AG09309 (cell line): Measurements from ENCODE around the gene DENND2D.
A peak's percentile ranks its signal among the peaks of the same experiment; 100 is the strongest.

Experiments used
- DNase-seq: peaks from one replicate; pipeline ENCODE4 v3.0.0-alpha.2; 2010; ENCODE audit warnings: low read depth
- H3K4me3 ChIP-seq: 2 replicates; pipeline ENCODE4 v1.5.1; 2011; ENCODE audit warnings: mild to moderate bottlenecking, low read depth, low read length, moderate library complexity; ENCODE audit not compliant: control insufficient read depth
- TF ChIP-seq, protein P1 (sequence below): IDR thresholded peaks from 2 replicates; pipeline ENCODE4 v1.5.1; 2011; ENCODE audit warnings: mild to moderate bottlenecking, low read depth, low read length, inconsistent platforms; ENCODE audit not compliant: insufficient read depth, control insufficient read depth; ENCODE audit errors: missing control alignments

Gene DENND2D

DNA sequence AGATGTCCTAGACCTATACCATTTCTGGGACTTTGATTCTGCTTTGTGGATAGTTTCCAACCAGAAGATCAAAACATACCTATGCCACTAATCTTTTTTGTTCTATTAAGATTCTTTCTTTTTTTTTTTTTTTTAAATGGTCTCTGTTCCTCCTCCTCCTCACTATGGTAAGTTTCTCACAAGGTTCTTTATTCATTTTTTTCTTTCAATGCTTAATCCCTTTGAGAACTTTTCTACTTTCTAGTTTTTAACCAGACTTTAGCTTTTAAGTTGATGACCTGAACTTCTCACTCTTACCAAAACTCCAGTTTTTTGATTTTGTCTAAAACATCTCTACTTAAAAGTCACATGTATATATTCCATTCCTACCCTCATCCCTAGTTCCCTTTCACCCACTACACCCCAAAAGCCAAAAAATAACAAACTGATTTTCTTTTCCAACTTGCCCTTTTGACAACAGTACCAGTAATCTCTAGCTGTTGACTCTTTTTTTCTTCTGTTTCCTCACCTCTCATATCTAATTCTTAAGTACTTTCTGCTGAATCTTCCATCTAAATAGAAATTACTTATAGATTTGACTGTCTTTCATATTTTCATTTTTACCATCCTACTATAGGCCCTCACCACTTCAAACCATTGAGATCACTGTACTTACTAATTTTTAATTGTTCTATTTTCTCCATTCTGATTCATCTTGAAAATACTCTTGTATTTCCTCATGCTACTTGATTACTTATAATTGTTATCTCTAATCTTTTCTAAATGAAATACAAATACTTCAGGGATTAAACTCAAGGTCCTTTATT lies 54.3 kb downstream of the DENND2D start:
- TF ChIP-seq, protein P1, sequence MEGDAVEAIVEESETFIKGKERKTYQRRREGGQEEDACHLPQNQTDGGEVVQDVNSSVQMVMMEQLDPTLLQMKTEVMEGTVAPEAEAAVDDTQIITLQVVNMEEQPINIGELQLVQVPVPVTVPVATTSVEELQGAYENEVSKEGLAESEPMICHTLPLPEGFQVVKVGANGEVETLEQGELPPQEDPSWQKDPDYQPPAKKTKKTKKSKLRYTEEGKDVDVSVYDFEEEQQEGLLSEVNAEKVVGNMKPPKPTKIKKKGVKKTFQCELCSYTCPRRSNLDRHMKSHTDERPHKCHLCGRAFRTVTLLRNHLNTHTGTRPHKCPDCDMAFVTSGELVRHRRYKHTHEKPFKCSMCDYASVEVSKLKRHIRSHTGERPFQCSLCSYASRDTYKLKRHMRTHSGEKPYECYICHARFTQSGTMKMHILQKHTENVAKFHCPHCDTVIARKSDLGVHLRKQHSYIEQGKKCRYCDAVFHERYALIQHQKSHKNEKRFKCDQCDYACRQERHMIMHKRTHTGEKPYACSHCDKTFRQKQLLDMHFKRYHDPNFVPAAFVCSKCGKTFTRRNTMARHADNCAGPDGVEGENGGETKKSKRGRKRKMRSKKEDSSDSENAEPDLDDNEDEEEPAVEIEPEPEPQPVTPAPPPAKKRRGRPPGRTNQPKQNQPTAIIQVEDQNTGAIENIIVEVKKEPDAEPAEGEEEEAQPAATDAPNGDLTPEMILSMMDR = no peak
- no peak for DNase-seq
- H3K4me3 ChIP-seq = no peak overlapping the region

DNA sequence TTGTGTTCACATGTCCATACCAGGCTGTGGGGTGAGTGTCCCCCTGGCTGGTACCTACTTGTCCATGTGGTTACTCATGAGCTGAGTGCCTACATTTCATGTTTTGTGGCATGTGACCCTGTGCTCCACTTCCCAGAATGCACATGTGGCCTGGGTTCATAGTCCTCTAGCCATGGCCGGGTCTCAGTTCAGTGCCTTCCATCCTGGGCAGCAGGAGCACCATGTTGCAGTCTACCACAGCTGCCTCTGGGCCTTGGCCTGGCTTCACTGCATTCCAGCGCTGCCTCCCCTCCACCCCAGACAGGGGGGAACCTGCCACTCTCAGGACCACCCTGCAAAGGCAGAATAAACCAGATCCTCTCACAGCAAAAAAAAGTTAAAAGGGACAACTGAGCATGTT lies 54.9 kb downstream of the DENND2D start:
- TF ChIP-seq, protein P1 = no peak
- no peak for DNase-seq
- H3K4me3 ChIP-seq = no peak overlapping the region

DNA sequence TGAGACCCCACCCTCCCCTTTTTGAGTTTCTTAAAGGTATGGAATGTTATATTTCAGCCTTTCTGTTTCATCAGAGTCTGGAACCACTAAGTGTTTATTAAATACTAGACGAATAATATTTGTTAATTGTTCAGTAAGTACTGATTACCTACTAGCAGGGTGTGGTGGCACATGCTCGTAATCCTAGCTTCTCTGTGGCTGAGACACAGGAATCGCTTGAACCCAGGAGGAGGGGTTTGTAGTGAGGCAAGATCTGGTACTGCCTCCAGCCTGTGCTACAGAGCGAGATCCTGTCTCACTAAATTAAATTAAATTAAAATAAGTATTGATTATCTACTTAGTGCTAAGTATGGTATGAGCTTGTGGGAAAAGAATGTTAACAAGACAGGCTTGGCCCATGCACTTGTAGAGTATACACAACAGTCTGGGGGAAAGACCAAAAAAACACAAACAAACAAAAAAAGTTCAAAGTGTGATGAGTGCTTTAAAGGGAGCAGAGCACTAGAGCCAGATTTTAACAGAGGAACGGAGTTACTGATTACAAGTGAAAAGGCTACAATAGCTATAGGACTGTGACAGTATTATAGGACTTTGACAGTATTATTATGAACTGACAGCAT lies 58.0 kb downstream of the DENND2D start:
- H3K4me3 ChIP-seq = no peak overlapping the region

DNA sequence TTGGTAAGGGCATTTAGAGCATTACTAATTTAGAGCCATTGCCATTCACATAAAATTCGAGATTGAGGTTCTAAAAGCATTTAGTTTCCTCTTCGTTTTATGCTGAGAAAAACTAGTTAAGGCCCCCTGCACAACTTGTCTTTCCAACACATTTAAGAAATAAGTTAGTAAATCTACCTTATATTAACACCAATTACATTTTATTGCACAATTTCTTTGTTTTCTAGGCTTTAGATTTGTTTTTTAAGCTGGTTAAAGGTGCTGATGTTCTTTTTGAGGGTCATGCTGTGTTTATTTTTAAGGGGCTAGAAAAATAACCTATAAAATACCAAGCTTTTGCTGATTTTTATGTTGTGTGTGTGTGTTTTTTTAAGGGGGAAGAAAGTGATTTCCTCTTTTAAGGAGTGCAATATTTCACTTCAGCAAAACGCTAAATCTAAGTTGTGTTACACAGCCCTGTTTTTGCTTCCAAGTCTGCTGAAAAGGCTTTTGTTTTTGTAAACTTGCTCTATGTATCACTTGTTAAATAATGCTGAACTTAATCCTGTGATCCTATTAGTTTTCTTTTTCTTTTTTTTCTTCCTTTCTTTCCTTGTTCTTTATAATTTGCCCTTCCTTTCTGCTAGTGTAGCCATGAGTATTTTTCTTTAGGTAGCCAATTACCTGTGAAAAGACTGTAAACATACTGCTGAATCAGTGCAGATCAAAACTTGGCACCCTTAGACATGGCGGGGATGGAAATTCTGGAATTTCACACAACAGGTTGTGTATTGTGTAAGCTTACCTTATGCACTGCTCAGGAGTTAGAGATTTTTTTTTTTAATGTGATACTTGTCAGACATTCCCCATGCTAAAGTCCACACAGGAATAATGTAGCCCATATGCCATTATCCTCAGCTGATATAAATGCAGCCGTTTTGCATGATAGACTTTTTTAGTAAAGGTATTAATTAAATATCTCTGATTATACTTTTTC lies 58.9 kb downstream of the DENND2D start:
- no peak for DNase-seq
- H3K4me3 ChIP-seq = peak overlapping the region; percentile 91

More for the DNA sequence above, 58.0 kb downstream of the DENND2D start:
- no peak for DNase-seq
- TF ChIP-seq, protein P1 = no peak

DNA sequence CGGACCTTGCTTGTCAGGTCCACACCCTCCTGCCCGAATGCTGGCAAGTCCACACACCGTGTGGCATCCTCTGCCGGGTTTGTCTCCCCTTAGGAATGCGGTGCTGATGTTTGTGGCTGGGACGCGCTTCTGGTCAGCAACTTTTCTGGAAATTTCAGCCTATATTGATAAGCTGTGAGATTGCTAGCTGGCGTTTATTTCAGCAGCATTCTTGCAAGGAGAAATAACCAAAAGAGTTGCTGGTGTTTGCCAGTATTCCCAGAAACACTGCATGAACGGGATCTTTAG lies 59.8 kb downstream of the DENND2D start:
- H3K4me3 ChIP-seq = peak overlapping the region; percentile 91
- no peak for DNase-seq
- TF ChIP-seq, protein P1 = no peak

More for the DNA sequence above, 58.9 kb downstream of the DENND2D start:
- TF ChIP-seq, protein P1 = no peak

DNA sequence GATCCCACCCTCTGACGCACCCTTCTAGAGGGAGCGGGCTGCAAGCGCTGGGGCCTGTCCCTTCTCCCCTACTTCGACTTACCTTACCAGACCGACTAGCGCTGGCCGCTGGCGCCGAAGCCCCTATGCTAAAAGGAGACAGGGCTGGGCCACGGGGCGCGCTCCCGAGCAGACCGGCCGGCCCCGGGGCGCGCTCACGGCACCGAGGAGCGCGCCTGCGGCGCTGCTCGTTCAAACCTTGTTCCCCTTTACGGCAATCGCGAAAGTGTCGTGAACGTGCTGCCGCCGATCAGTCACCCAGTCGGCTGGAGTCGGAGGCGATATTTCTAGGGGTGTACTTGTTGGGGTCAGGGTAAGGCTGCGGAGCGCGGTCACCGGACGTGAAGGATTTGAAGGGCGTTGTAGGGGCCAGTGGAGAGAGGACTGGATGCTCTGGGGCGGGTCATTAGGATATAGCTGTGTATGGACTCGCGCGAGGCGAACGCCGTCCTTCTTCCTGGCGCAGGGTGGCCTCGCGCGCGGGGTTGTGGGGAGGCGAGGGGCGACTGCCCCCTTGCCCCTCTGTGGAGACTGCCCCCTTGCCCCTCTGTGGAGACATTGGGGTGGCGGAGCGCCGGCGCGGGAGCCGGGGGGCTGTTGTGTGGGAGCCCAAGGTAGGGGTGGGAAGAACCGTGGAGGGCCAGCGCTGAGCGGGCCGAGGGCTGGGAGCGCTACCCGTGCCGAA lies 60.3 kb downstream of the DENND2D start, which contains the start of the genes CEPT1 and DRAM2:
Gene CEPT1, plus strand, starts transcription at position 268 of the 724 bp plus-strand sequence. CDS start 7,492 bp downstream, outside the sequence.
Gene DRAM2, minus strand, starts transcription at position 138 of the 724 bp plus-strand sequence. CDS start 8,539 bp downstream, outside the sequence.
- peak; percentile 83 for DNase-seq
- H3K4me3 ChIP-seq = peak within 1 kb of the TSS; percentile 91
- TF ChIP-seq, protein P1 = no peak
